Pancreas (tissue), 10 donors: ENCODE measurements around the gene CACNA1G. TPM values are rescaled to one million over a fixed set of nuclear protein-coding genes. Genes with fewer than 3 reads are reported as not detected.

ENCODE experiments used
- ATAC-seq, 4 donors: fragments of 200-7000 bp; cut with Tn5 transposase; one replicate each; pipeline versions ENCODE4 v1.8.0 to v1.9.1; 2020; ENCODE audit warnings: mild to moderate bottlenecking in 4 of 4, moderate library complexity in 4 of 4
- DNase-seq, 6 donors: peaks; one replicate each; pipeline ENCODE4 v3.0.0-alpha.2; 2020
- FAIRE-seq: peaks from 2 replicates; lab custom pipeline; 2012; peaks lifted over from hg19 to GRCh38; lab: Jason Lieb, UNC
- H3K27ac ChIP-seq, 4 donors: fragments of 200-600 bp; sonication (generic); 1 replicate in 3 of 4; 2 replicates in 1 of 4; pipeline versions ENCODE4 v1.5.0 to v1.8.0; 2020
- H3K27me3 ChIP-seq, 4 donors: fragments of 200-600 bp; one replicate each; pipeline ENCODE4 v1.8.0; 2021
- H3K36me3 ChIP-seq, 3 donors: fragments of 200-600 bp; sonication (generic) in 1 of 3; one replicate each; pipeline versions ENCODE4 v1.5.0 to v1.8.0; 2020 to 2021
- H3K4me1 ChIP-seq, 3 donors: fragments of 200-600 bp; one replicate each; pipeline ENCODE4 v1.8.0; 2021
- H3K4me3 ChIP-seq, 4 donors: fragments of 200-600 bp; sonication (generic) in 2 of 4; one replicate each; pipeline versions ENCODE4 v1.5.0 to v1.8.0; 2020 to 2021
- H3K9me3 ChIP-seq, 4 donors: fragments of 200-600 bp; one replicate each; pipeline ENCODE4 v1.8.0; 2021
- CTCF ChIP-seq, 4 donors: fragments of 200-600 bp; sonication (generic) in 3 of 4; IDR thresholded peaks; one replicate each; pipeline versions ENCODE4 v1.5.0 to v1.8.0; 2021; ENCODE audit warnings: antibody characterized with exemption in 4 of 4
- WGBS, 2 donors: extraction: QIAGEN DNeasy Blood & Tissue Kit; methylation state at CpG; one replicate each; pipeline ENCODE4 v1.1.7; 2013; 5-methylcytosine and 5-hydroxymethylcytosine counted together
- intact Hi-C, 3 donors: fragments of 100-400 bp; cut with DNase I; formaldehyde crosslinking; loops; one replicate each; pipeline versions ENCODE4 v1.11.1 to v1.14.2; 2022
- polyA plus RNA-seq, 2 donors: library from polyadenylated mRNA; stranded (reverse); fragments of 200-250 nt; gene quantifications; one replicate each; pipeline ENCODE4 v1.2.3, GENCODE V29; 2013
- total RNA-seq, 6 donors: library from RNA; stranded (reverse); fragmentation: NEBNext Ultra II Directional in 4 of 6; extraction: Animal tissue kit (Norgen Biotek cat#: 25700) in 4 of 6; gene quantifications; one replicate each; pipeline versions ENCODE4 v1.2.1 to v1.2.4, GENCODE V29; 2021 to 2023
- donor health status: healthy with polysubstance abuse.
- donor health status: DM: no; HTN: no; CAD: no; lungs with moderate emphysema.
- donor health status: DM: no; HTN: no; CAD: no.
- donor health status: control.
- donor health status: control.
- donor health status: Bipolar disorder and iron deficiency.
- donor health status: DM: yes; HTN: yes; CAD: no.
- donor health status: DM: no; HTN: no; CAD: no.
- donor health status: DM: no; HTN: no; CAD: no.
- donor health status: DM: yes; HTN: yes; CAD: no.

CACNA1G gene
- total and polyA plus RNA-seq, 8 donors = 0.02 to 0.37 (median 0.09) TPM; not detected in 1

- Histone ChIP-seq H3K27me3 (no peaks in the 10 kb centered on the region), H3K4me1 (peaks cover 7 to 15% (median 12%) of the 10 kb centered on the region in 3 donors), H3K4me3 (peak overlapping the region in 3 of 4 donors; percentile 57 to 74 (median 60)), H3K9me3 (no peaks in the 10 kb centered on the region), H3K36me3 (peaks cover 0 to 4% (median 0%) of the 10 kb centered on the region in 3 donors), H3K27ac (peak overlapping the region in 1 of 4 donors; percentile 78)
- TF ChIP-seq CTCF (IDR thresholded peaks at IDR 0.05) = no peak
- no peak for FAIRE-seq
- ATAC-seq = no peak
- DNase-seq = peak in 3 of 6 donors; percentile 38 to 64 (median 47)
- WGBS, 2 donors = 45 to 57% methylated on average over 5 of the region's 5 CpGs
- intact Hi-C loops = loop anchor here in 2 of 3 donors (5.0 to 10.0 kb wide), 4 partner anchors 75 to 297 kb away; no protein-coding TSS in a partner anchor
Measured at GRCh38 chr17:50547736-50548083, 12.8 kb upstream of the CACNA1G start.

- H3K4me1 ChIP-seq = peaks cover 0 to 4% (median 1%) of the 10 kb centered on the region in 3 donors
- H3K27ac ChIP-seq = no peak overlapping the region
- DNase-seq (peak in 2 of 6 donors; percentile 35 to 66), FAIRE-seq (no peak), ATAC-seq (no peak)
- H3K36me3 ChIP-seq = peaks cover 0 to 4% (median 0%) of the 10 kb centered on the region in 3 donors
- H3K27me3 ChIP-seq = no peaks in the 10 kb centered on the region
- no peak for TF ChIP-seq CTCF (IDR thresholded peaks at IDR 0.05)
- WGBS, 2 donors = 83 to 89% methylated on average over 18 of the region's 18 CpGs
- H3K4me3 ChIP-seq = no peak overlapping the region
- intact Hi-C loops = loop anchor here in 2 of 3 donors (5.0 to 10.0 kb wide), 4 partner anchors 73 to 296 kb away; no protein-coding TSS in a partner anchor
- H3K9me3 ChIP-seq = no peaks in the 10 kb centered on the region
Measured at GRCh38 chr17:50548831-50549230, 11.7 kb upstream of the CACNA1G start.

GRCh38 chr17:50549256-50549941 is 11.1 kb upstream of the CACNA1G start:
- intact Hi-C loops = loop anchor here in 2 of 3 donors (5.0 to 10.0 kb wide), 4 partner anchors 73 to 295 kb away; no protein-coding TSS in a partner anchor
- FAIRE-seq (no peak), ATAC-seq (no peak), DNase-seq (peak in 2 of 6 donors; percentile 42 to 56)
- Histone ChIP-seq H3K27me3 (no peaks in the 10 kb centered on the region), H3K4me1 (peaks cover 0 to 4% (median 0%) of the 10 kb centered on the region in 3 donors), H3K27ac (no peak overlapping the region), H3K9me3 (no peaks in the 10 kb centered on the region), H3K4me3 (no peak overlapping the region), H3K36me3 (peaks cover 0 to 4% (median 0%) of the 10 kb centered on the region in 3 donors)
- WGBS, 2 donors = 87 to 90% methylated on average over 19 of the region's 19 CpGs
- TF ChIP-seq CTCF (IDR thresholded peaks at IDR 0.05) = no peak

GRCh38 chr17:50549969-50550368 is 10.5 kb upstream of the CACNA1G start:
- peak in 1 of 6 donors; percentile 48 for DNase-seq
- FAIRE-seq = no peak
- H3K27ac ChIP-seq = no peak overlapping the region
- H3K36me3 ChIP-seq = peaks cover 0 to 4% (median 0%) of the 10 kb centered on the region in 3 donors
- peaks cover 0 to 4% (median 0%) of the 10 kb centered on the region in 3 donors for H3K4me1 ChIP-seq
- H3K4me3 ChIP-seq = no peak overlapping the region
- ATAC-seq = no peak
- H3K9me3 ChIP-seq = no peaks in the 10 kb centered on the region
- TF ChIP-seq CTCF (IDR thresholded peaks at IDR 0.05) = no peak
- 92 to 94% methylated on average over 11 of the region's 11 CpGs for WGBS, 2 donors
- intact Hi-C loops = loop anchor here in 2 of 3 donors (5.0 to 10.0 kb wide), 6 partner anchors 72 to 297 kb away; no protein-coding TSS in a partner anchor
- H3K27me3 ChIP-seq = no peaks in the 10 kb centered on the region
